GM12801 (cell line): Measurements from ENCODE around the gene DSE.

Experiments
- CTCF ChIP-seq: IDR thresholded peaks from one replicate; pipeline ENCODE4 v1.5.1; 2011; ENCODE audit warnings: control low read depth; ENCODE audit not compliant: insufficient read length; ENCODE audit errors: extremely low read depth

DSE gene

GRCh38 chr6:116370760-116371119 is at the start of gene DSE:
Gene DSE, plus strand, starts transcription at chr6:116370947. Its CDS starts 28,304 bp downstream, at chr6:116399251.
- no peak for TF ChIP-seq CTCF

GRCh38 chr6:116323863-116324262 is 46.9 kb upstream of the DSE start:
- no peak for TF ChIP-seq CTCF

- TF ChIP-seq CTCF, result no peak
Measured at GRCh38 chr6:116326181-116326671, 44.5 kb upstream of the DSE start.

GRCh38 chr6:116326996-116327395 is 43.8 kb upstream of the DSE start:
- TF ChIP-seq CTCF, result no peak

GRCh38 chr6:116327803-116328527 is 42.8 kb upstream of the DSE start:
- TF ChIP-seq CTCF, result no peak

- no peak for TF ChIP-seq CTCF
Measured at GRCh38 chr6:116328528-116328903, 42.2 kb upstream of the DSE start.

GRCh38 chr6:116329156-116329555 is 41.6 kb upstream of the DSE start:
- TF ChIP-seq CTCF, result no peak
